Activated CD8-positive, alpha-beta memory T cell treated with anti-CD3 and anti-CD28 coated beads for 48 hours (primary cell): ENCODE measurements around the gene C10orf71.

ENCODE experiments used
- DNase-seq, 3 experiments: peaks; one replicate each; pipeline ENCODE4 v3.0.0-alpha.2; 2020; ENCODE audit warnings: low read depth in 2 of 3, low spot score in 2 of 3

Gene C10orf71

DNA sequence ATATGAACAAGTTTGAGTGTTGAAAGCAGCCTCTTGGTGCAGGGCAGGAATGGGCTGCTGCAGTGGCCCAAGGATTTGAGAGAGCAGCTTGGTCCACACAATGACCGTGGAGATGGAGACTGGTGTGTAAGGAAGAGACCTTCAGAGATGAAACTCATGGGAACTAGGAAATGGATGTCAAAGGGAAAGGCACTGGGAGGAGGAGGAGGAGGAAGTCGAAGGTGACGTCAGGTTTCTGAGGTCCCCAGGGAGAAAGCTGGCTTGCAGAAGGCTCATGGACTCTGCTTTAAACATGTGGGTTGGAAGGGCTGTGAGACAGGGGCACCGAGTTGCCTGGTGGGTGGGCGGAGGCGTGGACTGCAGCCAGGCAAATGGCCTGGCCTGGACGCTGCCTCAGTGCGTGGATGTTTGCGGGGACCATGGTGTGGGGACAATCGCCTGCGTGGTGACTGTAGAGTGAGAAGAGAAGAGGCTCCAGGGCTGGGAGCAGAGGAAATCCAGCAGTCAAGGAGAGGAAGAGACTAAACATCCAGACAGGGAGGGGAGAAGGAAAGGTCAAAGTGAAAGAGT is 14.6 kb downstream of the C10orf71 start:
- DNase-seq = no peak

DNA sequence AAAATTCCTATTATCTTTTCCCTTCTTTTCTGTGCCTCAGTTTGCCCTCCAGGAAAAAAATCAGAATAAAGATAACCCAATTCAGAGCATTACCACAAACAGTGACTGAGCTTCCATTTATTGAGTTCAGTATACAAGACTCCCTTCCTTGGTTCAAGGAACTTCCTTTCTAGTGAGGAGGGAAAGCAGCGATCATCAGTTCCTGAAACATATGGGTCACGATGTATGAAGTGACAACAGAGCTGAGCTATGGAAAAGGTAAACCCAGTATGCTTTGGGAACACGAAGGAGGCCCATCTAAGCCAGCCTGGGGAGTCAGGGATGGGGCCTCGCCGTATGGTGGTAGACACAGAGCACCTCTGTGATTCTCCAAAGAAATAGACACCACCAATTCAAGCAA is 15.8 kb downstream of the C10orf71 start:
- no peak for DNase-seq

DNA sequence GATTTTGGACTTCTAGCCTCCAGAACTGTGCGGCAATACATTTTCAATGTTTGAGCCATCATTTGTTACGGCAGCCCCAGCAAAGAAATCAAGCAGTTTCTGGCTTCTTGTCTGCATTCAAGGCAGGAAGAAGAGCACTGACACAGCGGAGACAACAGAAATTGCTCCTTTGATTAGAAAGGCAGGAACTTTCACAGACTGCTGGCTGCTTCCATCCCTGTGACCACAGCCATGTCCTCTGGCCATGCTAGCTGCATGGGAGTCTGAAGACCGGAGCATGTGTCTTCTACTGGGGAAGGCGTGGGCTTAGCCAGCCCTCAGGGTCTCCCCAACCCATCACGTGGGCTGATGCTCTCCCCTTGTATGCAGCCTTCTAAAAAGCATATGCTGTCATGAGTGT is 19.1 kb downstream of the C10orf71 start:
- DNase-seq = no peak

DNA sequence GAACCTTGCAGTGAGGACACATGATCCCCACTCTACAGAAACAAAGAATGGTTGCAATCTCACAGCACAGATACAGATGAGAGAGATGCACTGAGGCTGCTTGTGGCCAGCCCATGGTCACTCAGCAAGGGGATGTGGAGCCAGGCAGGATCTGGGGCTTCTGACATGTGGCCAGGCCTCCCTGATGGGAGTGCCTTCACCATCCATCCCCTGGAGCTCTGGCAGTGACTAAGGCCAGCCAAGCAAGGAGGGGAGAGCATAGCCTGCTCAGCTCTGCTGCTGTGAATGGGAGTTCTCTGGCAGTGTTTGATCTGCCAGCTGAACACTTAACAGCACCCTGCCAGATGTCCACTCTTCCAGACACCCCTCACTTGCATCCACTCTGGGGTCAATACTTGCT is 19.8 kb downstream of the C10orf71 start:
- no peak for DNase-seq

DNA sequence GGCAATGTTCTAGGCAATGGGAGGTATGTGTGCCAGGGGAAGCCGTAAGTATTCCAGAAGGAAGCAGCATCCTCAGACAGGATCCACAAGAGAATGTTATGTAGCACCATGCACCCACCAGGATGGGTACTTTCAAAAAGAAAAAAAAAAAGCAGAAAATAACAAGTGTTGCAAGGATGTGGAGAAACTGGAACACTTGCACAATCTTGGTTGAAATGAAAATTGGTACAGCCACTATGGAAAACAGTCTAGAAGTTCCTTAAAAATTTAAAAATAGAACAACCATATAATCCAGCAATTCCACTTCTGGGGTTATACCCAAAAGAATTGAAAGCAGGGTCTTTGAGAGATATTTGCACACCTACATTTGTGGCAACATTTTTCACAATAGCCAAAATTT is 20.2 kb downstream of the C10orf71 start:
- DNase-seq = no peak

DNA sequence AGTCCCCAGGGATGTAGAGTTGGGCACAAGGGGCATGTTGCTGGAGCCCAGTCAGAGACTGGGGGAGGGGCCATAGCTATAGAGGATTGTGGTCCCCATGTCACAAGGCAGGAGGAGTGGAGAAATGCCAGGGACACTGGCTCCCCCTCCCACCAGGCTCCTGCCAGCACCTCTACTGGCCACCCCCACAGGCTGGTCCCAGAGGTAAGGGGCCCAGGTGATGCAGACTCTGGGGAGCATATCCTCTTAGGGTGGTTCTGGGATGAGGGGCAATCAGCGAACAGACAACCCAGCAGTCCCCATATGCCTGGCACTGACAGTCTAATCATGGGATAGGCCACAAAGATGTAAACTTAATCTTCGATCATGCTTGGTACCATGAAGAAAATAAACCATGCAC is 21.2 kb downstream of the C10orf71 start:
- no peak for DNase-seq

DNA sequence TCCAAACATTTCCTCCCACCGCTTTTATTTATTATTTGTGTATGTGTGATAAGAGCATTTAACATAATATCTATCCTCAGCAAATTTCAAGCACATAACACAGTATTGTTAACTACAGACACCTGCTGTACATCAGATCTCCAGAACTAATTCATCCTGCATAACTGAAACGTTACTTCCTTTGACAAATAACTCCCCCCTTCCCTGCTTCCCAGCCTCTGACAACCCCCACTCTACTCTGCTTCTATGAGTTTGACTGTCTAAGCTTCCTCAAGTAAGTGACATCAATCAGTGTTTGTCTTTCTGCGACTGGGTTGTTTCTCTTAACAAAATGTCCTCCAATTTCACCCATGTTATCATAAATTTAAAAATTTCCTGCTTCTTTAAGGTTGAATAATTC is 22.1 kb downstream of the C10orf71 start:
- no peak for DNase-seq

DNA sequence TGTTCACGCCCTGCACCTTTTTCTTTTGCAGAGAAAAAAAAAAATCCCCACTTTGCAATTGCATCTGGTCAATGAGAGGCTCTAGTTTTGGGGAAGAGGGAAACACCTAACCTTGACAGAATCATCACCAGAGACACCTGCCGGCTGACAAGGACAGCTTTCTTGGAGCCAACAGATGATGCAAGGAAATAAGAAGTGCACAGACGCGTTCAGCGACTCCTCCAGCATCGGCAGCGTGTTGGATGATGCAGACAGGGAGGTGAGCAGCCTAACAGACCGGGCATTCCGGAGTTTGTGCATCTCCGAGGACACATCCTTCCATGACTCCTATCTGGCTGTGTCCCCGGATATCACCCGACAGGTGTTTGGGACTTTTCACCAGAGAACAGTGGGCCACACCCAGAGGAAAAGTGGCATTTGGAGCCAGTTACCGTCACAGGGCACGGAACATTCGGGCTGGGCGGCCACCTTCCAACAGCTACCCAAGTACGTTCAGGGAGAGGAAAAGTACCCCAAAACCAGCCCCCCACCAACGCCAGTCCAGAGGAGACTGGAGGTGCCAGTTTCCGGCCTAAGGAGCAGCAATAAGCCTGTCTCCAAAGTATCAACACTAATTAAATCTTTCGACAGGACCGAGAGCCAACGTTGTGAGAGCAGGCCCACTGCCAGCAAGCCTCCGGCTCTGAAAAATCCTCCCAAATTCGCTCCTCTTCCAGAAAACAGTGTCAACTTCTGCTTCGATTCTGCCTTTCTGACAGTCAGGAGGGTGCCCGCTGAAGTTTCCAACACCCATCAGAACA is 23.6 kb downstream of the C10orf71 start:
- no peak for DNase-seq

DNA sequence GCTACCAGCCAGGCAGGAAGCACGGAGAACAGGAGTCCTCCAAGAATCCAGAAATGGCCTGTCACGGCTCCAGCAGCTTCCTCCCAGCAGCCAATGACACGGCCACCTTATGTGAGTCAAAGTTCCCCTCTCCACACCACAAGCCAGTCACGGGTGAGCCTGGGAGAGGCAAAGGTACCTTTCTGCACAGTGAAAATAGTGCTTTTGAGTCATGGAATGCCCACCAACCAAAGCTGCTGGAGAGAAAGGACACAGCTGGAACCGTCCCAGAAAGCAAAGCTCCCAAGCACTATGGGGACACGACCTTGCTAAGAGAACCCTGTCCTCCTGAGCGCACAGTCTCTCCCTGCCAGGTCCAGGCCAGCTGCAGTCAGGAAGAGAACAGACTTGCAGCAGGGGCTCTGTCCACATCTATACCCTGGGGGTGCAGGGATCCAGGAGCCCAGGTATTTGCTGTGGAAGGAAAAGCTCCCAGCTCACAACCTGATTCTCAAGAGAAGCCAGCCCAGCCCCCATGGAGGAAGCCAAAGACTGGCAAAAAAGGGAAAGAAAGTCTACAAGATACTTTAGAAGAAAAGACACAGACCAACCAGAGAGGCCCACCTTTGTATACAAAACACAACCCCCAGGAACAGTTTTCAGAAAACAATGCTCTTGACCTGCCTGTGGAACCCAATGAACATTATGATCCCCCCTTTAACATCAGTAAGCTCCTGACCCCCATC is 24.4 kb downstream of the C10orf71 start:
- DNase-seq = no peak

DNA sequence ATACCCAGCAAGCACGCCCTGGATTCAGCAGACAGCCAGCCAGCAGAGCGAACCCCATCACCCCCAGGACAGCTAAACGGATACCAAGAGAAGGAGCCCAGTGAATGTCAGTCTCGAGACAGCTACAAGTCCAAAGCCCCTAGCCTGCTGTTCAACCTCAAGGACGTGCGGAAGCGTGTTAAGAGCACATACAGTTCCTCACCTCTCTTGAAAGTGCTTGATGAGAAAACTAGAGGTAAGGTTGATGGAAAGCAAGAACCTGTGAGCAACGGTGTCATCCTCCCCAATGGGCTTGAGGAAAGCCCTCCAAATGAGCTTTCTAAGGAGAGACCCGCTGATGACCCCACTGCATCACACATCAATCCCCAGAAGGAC is 24.9 kb downstream of the C10orf71 start:
- no peak for DNase-seq

DNA sequence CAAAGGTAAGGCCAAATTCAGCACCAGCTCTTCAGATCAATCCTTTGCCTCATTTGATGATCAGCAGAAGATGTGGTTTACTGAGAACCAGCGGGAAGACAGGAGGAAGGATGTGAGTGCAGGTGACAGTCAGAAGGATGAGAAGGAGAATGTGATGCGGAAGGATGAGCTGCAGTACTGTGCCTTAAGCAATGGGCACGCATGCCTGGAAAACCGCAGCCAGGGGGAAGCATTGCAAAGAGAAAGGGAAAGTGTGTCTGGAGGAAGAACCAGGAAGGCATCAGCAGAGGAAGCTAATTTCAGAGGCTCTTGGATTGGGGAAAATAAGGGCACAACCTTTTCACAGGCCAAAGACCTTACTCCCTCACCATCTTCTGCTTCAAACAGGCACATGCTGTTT is 25.7 kb downstream of the C10orf71 start:
- no peak for DNase-seq

DNA sequence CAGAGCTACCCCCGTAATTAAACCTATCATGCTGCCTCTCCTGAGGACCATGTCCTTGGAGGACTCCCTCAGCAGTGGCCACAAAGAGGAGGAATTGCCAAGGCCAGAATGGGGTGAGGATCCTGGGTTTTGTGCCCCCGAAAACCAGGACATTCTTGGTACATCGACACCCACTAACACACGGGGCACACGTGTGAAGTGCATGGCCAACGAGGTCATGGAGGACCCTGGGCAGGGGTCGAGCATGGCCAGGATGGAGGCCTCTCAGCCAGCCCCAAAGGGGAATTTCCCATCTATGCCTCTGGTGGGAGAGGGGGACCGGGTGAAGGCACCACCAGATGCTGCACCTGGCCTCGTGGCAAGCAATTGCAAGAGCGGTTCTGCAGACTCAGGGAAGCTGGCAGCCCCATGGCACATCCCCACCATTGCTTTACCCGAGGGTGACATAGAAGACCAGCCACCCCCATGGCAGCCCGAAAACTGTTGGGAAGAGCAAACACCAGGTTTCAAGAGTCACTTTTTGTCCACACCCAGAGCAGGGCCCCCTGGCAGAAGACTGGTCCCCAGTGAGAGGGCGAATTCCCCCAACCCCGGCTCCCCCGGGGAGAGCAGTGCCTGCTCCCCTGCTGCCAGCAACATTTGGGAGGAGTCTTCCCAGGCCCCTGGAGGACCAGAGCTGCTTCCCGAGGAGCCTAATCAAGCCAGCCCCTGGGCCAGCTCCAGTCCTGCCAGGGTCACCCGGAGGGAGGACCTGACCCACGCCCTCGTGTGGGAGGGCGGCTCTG is 26.4 kb downstream of the C10orf71 start:
- DNase-seq = no peak

DNA sequence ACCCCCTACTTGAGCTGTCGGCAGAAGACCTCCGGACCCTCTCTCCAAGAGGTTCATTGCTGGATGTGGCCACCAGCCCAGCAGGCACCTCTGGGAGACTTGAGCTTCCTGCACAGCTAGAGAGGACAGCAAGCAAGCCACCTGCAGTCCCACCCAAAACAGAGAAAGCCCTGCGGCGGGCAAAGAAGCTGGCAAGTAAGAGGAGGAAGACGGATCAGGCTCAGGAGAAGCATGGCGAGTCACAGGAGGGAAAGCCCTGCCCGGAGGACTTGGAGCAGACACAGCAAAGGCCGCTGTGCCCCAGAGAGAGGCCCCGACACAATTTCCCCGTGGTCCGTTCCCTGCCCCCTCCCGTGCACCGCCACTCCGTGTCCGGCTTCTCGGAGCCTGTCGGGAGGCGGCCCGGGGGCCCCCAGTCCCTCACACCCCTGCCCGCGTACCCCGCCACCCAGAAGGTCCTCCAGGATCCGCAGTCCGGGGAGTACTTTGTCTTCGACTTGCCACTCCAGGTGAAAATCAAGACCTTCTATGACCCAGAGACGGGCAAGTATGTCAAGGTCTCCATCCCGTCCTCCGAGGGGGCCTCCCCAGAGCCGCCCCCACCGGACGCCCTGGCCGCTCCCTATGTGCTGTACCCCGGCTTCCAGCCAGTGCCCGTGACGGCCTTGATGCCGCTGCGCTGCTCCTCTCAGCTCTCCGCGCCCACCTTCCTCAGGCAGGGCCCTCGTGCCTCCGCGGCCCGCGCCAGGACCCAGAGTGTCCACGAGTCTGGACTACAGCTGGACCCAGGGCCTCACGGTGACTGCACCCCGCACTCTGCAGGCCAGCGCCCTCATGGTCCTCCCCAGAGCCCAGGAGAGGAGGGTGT is 27.2 kb downstream of the C10orf71 start:
- no peak for DNase-seq

DNA sequence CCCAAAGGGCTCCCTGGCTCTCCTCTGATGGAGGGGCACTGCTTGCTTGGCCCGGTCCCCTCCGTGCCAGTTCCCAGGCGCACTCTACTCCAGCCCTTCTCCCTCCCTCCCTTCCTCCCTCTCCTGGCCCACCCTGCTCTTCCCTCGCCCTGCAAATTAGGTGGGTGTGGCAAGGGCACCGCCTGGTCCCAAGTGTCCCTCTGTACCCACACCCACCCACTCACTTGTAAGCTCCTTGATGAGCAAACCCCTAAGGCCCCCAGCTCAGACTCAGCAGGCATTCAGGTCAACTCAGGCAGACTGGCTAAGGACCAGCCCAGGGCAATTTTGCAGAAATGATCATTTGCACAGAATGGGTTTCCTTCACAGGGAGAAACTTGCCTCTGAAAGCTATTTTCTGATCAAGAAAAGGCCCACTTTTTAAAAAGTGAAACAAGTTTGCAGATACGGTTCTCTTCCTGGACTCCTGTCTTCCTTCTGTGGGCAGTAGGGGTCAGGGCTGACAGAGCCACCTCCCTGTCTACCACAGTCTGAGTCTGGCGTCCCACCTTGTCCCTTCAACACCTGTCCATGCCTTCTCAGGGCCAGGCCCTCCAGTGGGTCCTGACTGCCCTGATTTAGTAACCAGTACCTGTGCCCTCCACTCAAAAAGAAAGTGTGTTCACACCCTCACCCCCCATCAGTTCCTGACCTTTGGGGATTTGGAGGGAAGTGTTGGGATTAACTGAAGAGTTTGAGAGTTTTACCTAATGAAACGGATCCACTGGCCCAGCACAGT is 28.3 kb downstream of the C10orf71 start:
- no peak for DNase-seq

DNA sequence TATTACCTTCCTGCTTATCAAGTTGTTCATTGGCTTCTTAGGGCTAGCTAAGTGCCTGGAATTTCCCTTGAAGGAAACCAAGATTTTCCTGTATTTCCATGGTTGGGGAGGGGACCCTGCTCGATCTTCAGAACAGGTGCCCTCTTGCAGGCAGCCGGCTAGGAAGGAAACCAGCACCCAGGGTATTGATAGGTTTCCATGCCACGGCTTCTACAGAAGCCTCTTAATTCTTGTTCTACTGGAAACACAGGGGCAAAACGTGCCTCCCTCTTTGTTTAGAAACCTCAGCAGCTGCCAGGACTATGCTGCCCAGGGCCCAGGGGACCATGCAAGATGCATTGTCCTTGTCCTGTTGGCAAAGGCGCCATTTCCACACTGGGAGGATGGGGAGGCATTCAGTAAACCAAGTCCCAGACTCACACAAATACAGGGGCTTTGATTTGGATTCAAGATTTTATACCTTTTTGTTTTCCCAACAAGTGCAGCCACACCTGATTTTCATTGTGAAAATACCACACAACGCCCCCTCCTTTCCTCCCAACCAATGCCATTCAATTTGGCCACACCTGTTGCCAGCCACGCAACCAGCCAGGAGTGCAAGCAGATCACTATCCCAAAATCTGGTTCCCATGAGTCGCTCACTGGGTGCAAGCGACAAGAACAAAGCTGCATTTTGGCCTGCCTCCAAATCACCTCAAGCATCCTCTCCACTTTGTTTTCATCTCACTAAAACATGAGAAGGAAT is 29.6 kb downstream of the C10orf71 start:
- DNase-seq = no peak

DNA sequence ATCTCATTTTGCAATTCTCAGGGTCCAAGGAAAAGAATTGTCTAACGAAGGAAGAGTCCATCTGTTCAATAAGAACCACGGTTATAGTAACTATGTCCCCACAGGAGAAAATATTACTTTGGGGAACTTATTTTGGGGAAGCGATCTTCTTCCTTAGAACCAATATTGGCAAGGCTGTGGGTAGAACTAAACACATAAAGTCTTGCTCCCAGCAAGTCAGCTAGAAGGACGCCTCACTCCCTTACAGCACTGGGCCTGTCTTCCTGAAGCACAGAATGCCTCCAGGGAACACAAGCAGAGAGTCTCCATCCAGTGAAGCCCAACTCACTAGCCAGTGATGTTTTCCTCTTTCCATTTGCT is 30.2 kb downstream of the C10orf71 start:
- DNase-seq = no peak

DNA sequence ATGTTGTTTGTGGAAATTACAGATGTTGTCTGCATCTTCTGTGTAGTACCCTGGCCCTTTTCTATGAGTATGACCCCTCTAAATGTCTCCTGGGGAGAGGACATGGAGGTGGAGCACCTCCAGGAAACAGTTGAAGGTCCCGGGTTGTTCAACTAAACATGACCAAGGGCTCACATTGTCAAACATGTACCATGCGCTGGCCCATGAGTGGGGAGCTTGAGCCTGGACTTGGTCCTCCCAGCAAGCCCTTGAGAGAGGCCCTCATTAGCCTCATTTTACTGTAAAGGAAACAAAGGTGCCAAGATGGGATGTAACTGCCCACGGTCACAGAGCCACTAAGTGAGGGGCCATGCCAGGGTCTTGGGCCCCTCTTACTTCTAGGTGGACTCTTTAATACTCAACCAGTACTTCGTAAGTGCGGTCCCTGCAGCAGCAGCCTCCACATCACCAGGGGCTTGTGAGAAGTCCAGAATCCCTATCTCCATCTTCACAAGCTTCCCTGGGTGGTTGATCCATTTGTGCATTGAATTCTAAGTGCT is 31.2 kb downstream of the C10orf71 start:
- DNase-seq = no peak

DNA sequence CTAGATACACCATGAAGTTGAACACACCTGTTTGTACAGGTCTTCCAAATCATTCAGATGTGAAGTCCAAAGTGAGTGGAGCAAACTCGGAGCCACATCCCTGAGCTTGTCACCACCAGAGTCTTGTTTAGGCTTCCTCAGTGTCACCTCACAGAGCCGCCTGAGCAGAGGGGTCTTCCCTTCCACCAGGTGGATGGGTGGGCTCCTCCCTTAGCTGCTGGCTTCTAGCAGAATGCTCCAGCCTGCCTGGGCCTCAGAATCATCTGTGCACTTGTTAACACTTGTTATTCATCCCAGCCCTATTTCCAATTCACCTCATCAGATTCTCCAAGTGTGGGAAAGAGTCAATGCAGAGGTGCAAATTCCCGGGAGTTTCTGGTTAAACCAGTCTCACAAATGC is 32.5 kb downstream of the C10orf71 start:
- DNase-seq = no peak

DNA sequence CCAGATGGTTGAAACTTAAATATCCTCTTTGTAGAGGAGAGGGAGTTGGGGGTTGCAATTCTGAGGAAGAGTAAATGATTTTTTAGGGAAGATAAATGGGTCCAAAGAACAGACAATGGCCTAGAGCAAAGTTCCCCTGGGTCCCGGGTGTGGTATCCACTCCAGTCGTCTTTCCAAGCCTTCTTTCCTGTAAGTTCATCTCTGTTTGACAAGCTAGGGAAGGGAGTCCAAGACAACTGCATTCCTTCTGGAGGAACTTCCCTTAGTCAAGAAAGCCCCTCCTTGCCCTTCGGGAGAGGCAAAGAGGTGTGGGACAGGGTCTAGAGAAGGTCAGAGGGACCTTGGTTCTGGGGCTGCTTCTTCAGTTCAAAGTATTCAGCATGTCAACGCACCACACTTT is 33.4 kb downstream of the C10orf71 start:
- no peak for DNase-seq
